Esophagus squamous epithelium (tissue), 5 donors: ENCODE measurements around the gene ANKRD13D. TPM values are rescaled to one million over a fixed set of nuclear protein-coding genes. Genes with fewer than 3 reads are reported as not detected.
"Not testable (repeated sequence)": the region's sequence is repeated elsewhere in the genome, so short reads cannot be mapped to it uniquely, and the experiment has no call there.

Experiments
- DNase-seq: peaks from one replicate; lab custom pipeline; 2025; lab: John Stamatoyannopoulos, UW
- H3K27ac ChIP-seq, 4 donors: fragments of 200-600 bp; sonication (generic); one replicate each; pipeline ENCODE4 v1.5.1; 2016 to 2019; ENCODE audit warnings: mild to moderate bottlenecking in 1 of 4
- H3K27me3 ChIP-seq, 4 donors: fragments of 200-600 bp; sonication (generic); 1 replicate in 3 of 4; 2 replicates in 1 of 4; pipeline versions ENCODE4 v1.5.1 to v1.6.0; 2017 to 2021; ENCODE audit warnings: antibody characterized with exemption in 1 of 4
- H3K36me3 ChIP-seq, 3 donors: fragments of 200-600 bp; sonication (generic); one replicate each; pipeline ENCODE4 v1.5.1; 2016 to 2019
- H3K4me1 ChIP-seq, 3 donors: fragments of 200-600 bp; sonication (generic); one replicate each; pipeline ENCODE4 v1.5.1; 2017 to 2019
- H3K4me3 ChIP-seq, 4 donors: fragments of 200-600 bp; sonication (generic); 1 replicate in 3 of 4; 2 replicates in 1 of 4; pipeline ENCODE4 v1.5.1; 2016 to 2019; ENCODE audit warnings: mild to moderate bottlenecking in 2 of 4, moderate library complexity in 1 of 4
- H3K9me3 ChIP-seq, 3 donors: fragments of 200-600 bp; sonication (generic); one replicate each; pipeline ENCODE4 v1.5.1; 2016 to 2019
- CTCF ChIP-seq, 6 experiments: fragments of 450-650 bp in 4 of 6; fragments of 200-600 bp in 2 of 6; sonication (generic) in 2 of 6; IDR thresholded peaks; one replicate each; pipeline ENCODE4 v1.5.1; 2016 to 2019; ENCODE audit warnings: antibody characterized with exemption in 6 of 6, mild to moderate bottlenecking in 4 of 6, moderate library complexity in 4 of 6
- POLR2A ChIP-seq, 4 donors: fragments of 450-650 bp; IDR thresholded peaks; one replicate each; pipeline ENCODE4 v1.6.1; 2017; ENCODE audit warnings: antibody characterized with exemption in 4 of 4, mild to moderate bottlenecking in 4 of 4, moderate library complexity in 3 of 4
- WGBS, 2 donors: methylation state at CpG; one replicate each; pipeline ENCODE4 v1.1.5; 2018; 5-methylcytosine and 5-hydroxymethylcytosine counted together
- intact Hi-C: fragments of 100-400 bp; cut with DNase I; formaldehyde crosslinking; loops from one replicate; pipeline ENCODE4 v1.15.0; 2022
- total RNA-seq, 4 donors: library from RNA; depleted of rRNA; stranded (reverse); fragments of >200 nt; gene quantifications; one replicate each; pipeline ENCODE4 v1.1.0, GENCODE V29; 2016
- donor health status: DM: yes; HTN: yes; CAD: no.

Gene ANKRD13D
- total RNA-seq, 4 donors from 2014 or later, result 27.4 to 50.6 (median 41.6) TPM

GRCh38 chr11:67260885-67261639 is 28.0 kb upstream of the ANKRD13D start:
- DNase-seq, H3K9me3 ChIP-seq, H3K27me3 ChIP-seq, intact Hi-C loops: not testable (repeated sequence)
- Histone ChIP-seq H3K36me3 (peaks cover 0 to 16% (median 7%) of the 10 kb centered on the region in 3 donors), H3K4me3 (peak overlapping the region in 3 of 4 donors; percentile 30 to 60 (median 31)), H3K27ac (peak overlapping the region; percentile 35 to 97 (median 65)), H3K4me1 (peaks cover 40 to 73% (median 53%) of the 10 kb centered on the region in 3 donors)
- peak in 1 of 4 donors; percentile 6 for TF ChIP-seq POLR2A (IDR thresholded peaks at IDR 0.05)
- WGBS, 2 donors, result 56 to 67% methylated on average over 15 to 23 of the region's 50 CpGs

- peaks cover 40 to 70% (median 53%) of the 10 kb centered on the region in 3 donors for H3K4me1 ChIP-seq
- H3K27ac ChIP-seq, result peak overlapping the region; percentile 35 to 97 (median 65)
- WGBS, 2 donors, result 17 to 20% methylated on average over 8 to 14 of the region's 18 CpGs
- peak overlapping the region in 3 of 4 donors; percentile 30 to 60 (median 31) for H3K4me3 ChIP-seq
- no peaks in the 10 kb centered on the region for H3K27me3 ChIP-seq
- TF ChIP-seq CTCF (IDR thresholded peaks at IDR 0.05), result peak in 1 of 6 experiments; percentile 9
- no peak for TF ChIP-seq POLR2A (IDR thresholded peaks at IDR 0.05)
- no peaks in the 10 kb centered on the region for H3K9me3 ChIP-seq
- intact Hi-C loops, result no loop called here
- no peak for DNase-seq
- H3K36me3 ChIP-seq, result peaks cover 0 to 11% (median 1%) of the 10 kb centered on the region in 3 donors
Observed at GRCh38 chr11:67261640-67261945, 27.5 kb upstream of the ANKRD13D start.

- H3K9me3 ChIP-seq, result no peaks in the 10 kb centered on the region
- peak overlapping the region; percentile 81 to 97 (median 89) for H3K27ac ChIP-seq
- H3K27me3 ChIP-seq, result no peaks in the 10 kb centered on the region
- WGBS, 2 donors, result 33% methylated on average over 8 to 17 of the region's 18 CpGs
- H3K36me3 ChIP-seq, result peaks cover 0 to 6% (median 0%) of the 10 kb centered on the region in 3 donors
- TF ChIP-seq POLR2A (IDR thresholded peaks at IDR 0.05) (no peak), CTCF (IDR thresholded peaks at IDR 0.05) (peak in 1 of 6 experiments; percentile 5)
- H3K4me3 ChIP-seq, result peak overlapping the region in 2 of 4 donors; percentile 30 to 60
- intact Hi-C loops, result no loop called here
- H3K4me1 ChIP-seq, result peaks cover 40 to 70% (median 53%) of the 10 kb centered on the region in 3 donors
- no peak for DNase-seq
Observed at GRCh38 chr11:67261946-67262681, 27.0 kb upstream of the ANKRD13D start.

- 22 to 28% methylated on average over 20 to 21 of the region's 22 CpGs for WGBS, 2 donors
- Histone ChIP-seq H3K4me1 (peaks cover 49 to 76% (median 60%) of the 10 kb centered on the region in 3 donors), H3K27me3 (no peaks in the 10 kb centered on the region), H3K4me3 (peak overlapping the region in 1 of 4 donors; percentile 34), H3K36me3 (peaks cover 0 to 3% (median 0%) of the 10 kb centered on the region in 3 donors), H3K9me3 (no peaks in the 10 kb centered on the region), H3K27ac (peak overlapping the region; percentile 81 to 97 (median 89))
- TF ChIP-seq POLR2A (IDR thresholded peaks at IDR 0.05), result no peak
- TF ChIP-seq CTCF (IDR thresholded peaks at IDR 0.05), result peak; percentile 75 to 92 (median 89)
- DNase-seq, result no peak
- intact Hi-C loops, result no loop called here
Observed at GRCh38 chr11:67262731-67263675, 26.1 kb upstream of the ANKRD13D start.

GRCh38 chr11:67264260-67264659 is 24.8 kb upstream of the ANKRD13D start:
- Histone ChIP-seq H3K9me3 (no peaks in the 10 kb centered on the region), H3K4me3 (no peak overlapping the region), H3K4me1 (peaks cover 62 to 82% (median 72%) of the 10 kb centered on the region in 3 donors), H3K27ac (peak overlapping the region; percentile 81 to 97 (median 89)), H3K36me3 (peaks cover 8 to 15% (median 12%) of the 10 kb centered on the region in 3 donors), H3K27me3 (no peaks in the 10 kb centered on the region)
- TF ChIP-seq POLR2A (IDR thresholded peaks at IDR 0.05), result no peak
- no peak for TF ChIP-seq CTCF (IDR thresholded peaks at IDR 0.05)
- DNase-seq, result no peak
- intact Hi-C loops, result no loop called here
- 90 to 94% methylated on average over 5 of the region's 5 CpGs for WGBS, 2 donors
